Calu3 (cell line): Measurements from ENCODE around the gene GTF3C6. TPM values are rescaled to one million over a fixed set of nuclear protein-coding genes. Genes with fewer than 3 reads are reported as not detected.
A peak's percentile ranks its signal among the peaks of the same experiment; 100 is the strongest.

ENCODE experiments used
- BruUV-seq: library from RNA; stranded (reverse); fragments of 400-500 nt; replicated peaks from 2 replicates; lab custom pipeline; 2021; lab: Mats Ljungman, UMichigan
- CTCF ChIA-PET: fragments of 300-600 bp; sonication (Branson Sonifier 250); formaldehyde crosslinking; loops from one replicate; lab custom pipeline; 2022; ENCODE audit warnings: antibody characterized with exemption; lab: Charles Lee
- DNase-seq: peaks from one replicate; pipeline ENCODE4 v3.0.0; 2022
- H3K27ac Mint-ChIP-seq: one replicate; pipeline ENCODE4 v1.8.0; 2022; ENCODE audit warnings: mixed read lengths; ENCODE audit not compliant: unreplicated experiment
- H3K27me3 Mint-ChIP-seq: one replicate; pipeline ENCODE4 v1.8.0; 2022; ENCODE audit warnings: mixed read lengths; ENCODE audit not compliant: unreplicated experiment
- H3K36me3 Mint-ChIP-seq: one replicate; pipeline ENCODE4 v1.8.0; 2022; ENCODE audit warnings: mild to moderate bottlenecking, moderate library complexity, mixed read lengths; ENCODE audit not compliant: insufficient read depth, unreplicated experiment
- H3K4me1 Mint-ChIP-seq: one replicate; pipeline ENCODE4 v1.8.0; 2022; ENCODE audit warnings: mild to moderate bottlenecking, low read depth, mixed read lengths; ENCODE audit not compliant: unreplicated experiment
- H3K4me3 Mint-ChIP-seq: one replicate; pipeline ENCODE4 v1.8.0; 2022; ENCODE audit warnings: mild to moderate bottlenecking, low read depth, moderate library complexity, mixed read lengths; ENCODE audit not compliant: unreplicated experiment
- H3K9me3 Mint-ChIP-seq: one replicate; pipeline ENCODE4 v1.8.0; 2022; ENCODE audit warnings: low read depth, mixed read lengths; ENCODE audit not compliant: unreplicated experiment
- CTCF ChIP-seq: fragments of 200-600 bp; IDR thresholded peaks from one replicate; pipeline ENCODE4 v1.8.0; 2022; ENCODE audit warnings: antibody characterized with exemption; ENCODE audit not compliant: unreplicated experiment
- intact Hi-C: fragments of 100-400 bp; cut with micrococcal nuclease; formaldehyde crosslinking; loops from one replicate; pipeline ENCODE4 v1.10.0; 2022; ENCODE audit not compliant: unreplicated experiment
- total RNA-seq: library from RNA; stranded (reverse); gene quantifications from 2 replicates; pipeline ENCODE4 v1.2.3, GENCODE V29; 2022

GTF3C6 gene
- total RNA-seq, 1 experiment from 2014 or later, result 67.1 TPM

DNA sequence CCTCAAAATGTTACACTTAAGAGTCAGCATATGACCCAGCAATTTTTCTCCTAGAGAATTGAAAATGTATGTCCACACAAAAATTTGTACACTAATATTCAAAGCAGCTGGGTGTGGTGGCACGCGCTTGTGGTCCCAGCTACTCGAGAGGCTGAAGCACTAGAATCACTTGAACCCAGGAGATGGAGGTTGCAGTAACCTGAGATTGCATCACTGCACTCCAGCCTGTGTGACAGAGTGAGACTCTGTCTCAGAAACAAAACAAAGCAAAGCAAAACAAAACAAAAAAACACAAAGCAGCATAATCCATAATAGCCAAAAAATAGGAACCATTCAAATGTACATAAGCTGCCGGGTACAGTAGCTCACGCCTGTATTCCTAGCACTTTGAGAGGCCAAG lies 21.7 kb downstream of the GTF3C6 start:
- peak overlapping the region; percentile 98 for H3K4me3 Mint-ChIP-seq
- H3K27ac Mint-ChIP-seq, result peak overlapping the region; percentile 99

GRCh38 chr6:110980648-110981047 lies 22.1 kb downstream of the GTF3C6 start:
- DNase-seq, result no peak
- Mint-ChIP-seq H3K27ac (peak overlapping the region; percentile 99), H3K36me3 (peaks cover 37% of the 10 kb centered on the region), H3K9me3 (no peaks in the 10 kb centered on the region), H3K27me3 (no peaks in the 10 kb centered on the region), H3K4me1 (peaks cover 21% of the 10 kb centered on the region), H3K4me3 (peak overlapping the region; percentile 98)
- CTCF ChIA-PET, result interaction anchor here (0.6 kb wide), 1 partner anchor 12 kb away, joined by 3 read pairs; no protein-coding TSS in a partner anchor
- BruUV-seq, result no TSS peak
- TF ChIP-seq CTCF, result no peak
- intact Hi-C loops, result no loop called here

More for the DNA sequence above, 21.7 kb downstream of the GTF3C6 start:
- no peak for DNase-seq
- Mint-ChIP-seq H3K36me3 (peaks cover 37% of the 10 kb centered on the region), H3K27me3 (no peaks in the 10 kb centered on the region), H3K4me1 (peaks cover 21% of the 10 kb centered on the region), H3K9me3 (no peaks in the 10 kb centered on the region)
- CTCF ChIA-PET, result interaction anchor here (0.6 kb wide), 1 partner anchor 12 kb away, joined by 3 read pairs; no protein-coding TSS in a partner anchor
- BruUV-seq, result no TSS peak
- intact Hi-C loops, result no loop called here
- TF ChIP-seq CTCF, result no peak

GRCh38 chr6:110981202-110981600 lies 22.7 kb downstream of the GTF3C6 start:
- peaks cover 21% of the 10 kb centered on the region for H3K4me1 Mint-ChIP-seq
- CTCF ChIA-PET, result interaction anchor here (1.6 kb wide), 1 partner anchor 108 kb away, joined by 4 read pairs; no protein-coding TSS in a partner anchor
- BruUV-seq, result TSS peak; percentile 90
- peak overlapping the region; percentile 99 for H3K27ac Mint-ChIP-seq
- no peaks in the 10 kb centered on the region for H3K27me3 Mint-ChIP-seq
- H3K9me3 Mint-ChIP-seq, result no peaks in the 10 kb centered on the region
- DNase-seq, result no peak
- TF ChIP-seq CTCF, result no peak
- intact Hi-C loops, result no loop called here
- H3K36me3 Mint-ChIP-seq, result peaks cover 37% of the 10 kb centered on the region
- H3K4me3 Mint-ChIP-seq, result peak overlapping the region; percentile 98

- no peak overlapping the region for H3K4me3 Mint-ChIP-seq
- CTCF ChIA-PET, result no interaction called here
- no peak for TF ChIP-seq CTCF
- H3K27ac Mint-ChIP-seq, result no peak overlapping the region
- no peaks in the 10 kb centered on the region for H3K9me3 Mint-ChIP-seq
- peaks cover 59% of the 10 kb centered on the region for H3K36me3 Mint-ChIP-seq
- no peak for DNase-seq
- H3K4me1 Mint-ChIP-seq, result no peaks in the 10 kb centered on the region
- intact Hi-C loops, result no loop called here
- BruUV-seq, result no TSS peak
- no peaks in the 10 kb centered on the region for H3K27me3 Mint-ChIP-seq
These were observed 32.5 kb downstream of the GTF3C6 start for GRCh38 chr6:110990840-110991576.
